Stomach (tissue), 4 donors: ENCODE results near the gene NUP35.

ENCODE experiments used
- EP300 ChIP-seq: sonication (generic); formaldehyde crosslinking; IDR thresholded peaks from one replicate; pipeline ENCODE4 v1.6.1; 2017; ENCODE audit warnings: antibody characterized with exemption
- POLR2A ChIP-seq, 4 donors: fragments of 450-650 bp; IDR thresholded peaks; one replicate each; pipeline ENCODE4 v1.6.1; 2016; ENCODE audit warnings: antibody characterized with exemption in 4 of 4, control low read depth in 2 of 4, mild to moderate bottlenecking in 1 of 4, moderate library complexity in 1 of 4
- POLR2AphosphoS5 ChIP-seq, 3 donors: sonication (generic); formaldehyde crosslinking; IDR thresholded peaks; one replicate each; pipeline ENCODE4 v1.6.1; 2016; ENCODE audit warnings: antibody characterized with exemption in 3 of 3
- TF ChIP-seq, protein P1 (sequence below), 7 experiments: fragments of 450-650 bp in 4 of 7; fragments of 200-600 bp in 3 of 7; sonication (generic) in 3 of 7; IDR thresholded peaks; one replicate each; pipeline ENCODE4 v1.5.1; 2016 to 2019; ENCODE audit warnings: antibody characterized with exemption in 7 of 7, control low read depth in 2 of 7, mild to moderate bottlenecking in 1 of 7

- TF ChIP-seq, protein P1, sequence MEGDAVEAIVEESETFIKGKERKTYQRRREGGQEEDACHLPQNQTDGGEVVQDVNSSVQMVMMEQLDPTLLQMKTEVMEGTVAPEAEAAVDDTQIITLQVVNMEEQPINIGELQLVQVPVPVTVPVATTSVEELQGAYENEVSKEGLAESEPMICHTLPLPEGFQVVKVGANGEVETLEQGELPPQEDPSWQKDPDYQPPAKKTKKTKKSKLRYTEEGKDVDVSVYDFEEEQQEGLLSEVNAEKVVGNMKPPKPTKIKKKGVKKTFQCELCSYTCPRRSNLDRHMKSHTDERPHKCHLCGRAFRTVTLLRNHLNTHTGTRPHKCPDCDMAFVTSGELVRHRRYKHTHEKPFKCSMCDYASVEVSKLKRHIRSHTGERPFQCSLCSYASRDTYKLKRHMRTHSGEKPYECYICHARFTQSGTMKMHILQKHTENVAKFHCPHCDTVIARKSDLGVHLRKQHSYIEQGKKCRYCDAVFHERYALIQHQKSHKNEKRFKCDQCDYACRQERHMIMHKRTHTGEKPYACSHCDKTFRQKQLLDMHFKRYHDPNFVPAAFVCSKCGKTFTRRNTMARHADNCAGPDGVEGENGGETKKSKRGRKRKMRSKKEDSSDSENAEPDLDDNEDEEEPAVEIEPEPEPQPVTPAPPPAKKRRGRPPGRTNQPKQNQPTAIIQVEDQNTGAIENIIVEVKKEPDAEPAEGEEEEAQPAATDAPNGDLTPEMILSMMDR (IDR thresholded peaks at IDR 0.05): no peak
- TF ChIP-seq POLR2A (IDR thresholded peaks at IDR 0.05): no peak
- no peak for TF ChIP-seq POLR2AphosphoS5 (IDR thresholded peaks at IDR 0.05)
- TF ChIP-seq EP300: no peak
These were observed 68.1 kb downstream of the NUP35 start for GRCh38 chr2:183192343-183192742.
